HG03558 (cell line): Measurements from ENCODE around the gene GNA12.
"Not testable (repeated sequence)": the region's sequence is repeated elsewhere in the genome, so short reads cannot be mapped to it uniquely, and the experiment has no call there.

Source experiments
- ATAC-seq: cut with Tn5 transposase; IDR thresholded peaks from one replicate; pipeline ENCODE4 v1.9.1; 2021; ENCODE audit warnings: moderate number of reproducible peaks; ENCODE audit not compliant: unreplicated experiment; ENCODE audit errors: extremely low read depth

GNA12 gene

DNA sequence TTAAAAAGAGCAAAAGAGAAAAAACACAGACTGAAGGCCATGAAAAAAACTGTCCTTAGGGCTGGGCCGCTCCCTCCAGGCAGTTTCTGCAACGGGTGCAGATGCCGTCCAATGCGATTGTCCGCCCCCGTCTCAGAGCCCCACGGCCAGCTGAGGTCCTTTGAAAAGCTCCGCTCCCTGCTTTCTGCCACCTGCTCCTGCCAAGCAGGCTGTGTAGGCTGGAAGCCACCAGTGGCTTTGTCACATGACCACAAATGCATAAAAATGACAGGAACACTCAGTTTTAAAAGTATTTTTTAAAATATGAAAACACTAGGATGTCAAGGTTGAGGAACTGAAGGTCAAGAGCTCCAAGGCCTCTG lies 84.4 kb downstream of the GNA12 start:
- ATAC-seq: no peak

DNA sequence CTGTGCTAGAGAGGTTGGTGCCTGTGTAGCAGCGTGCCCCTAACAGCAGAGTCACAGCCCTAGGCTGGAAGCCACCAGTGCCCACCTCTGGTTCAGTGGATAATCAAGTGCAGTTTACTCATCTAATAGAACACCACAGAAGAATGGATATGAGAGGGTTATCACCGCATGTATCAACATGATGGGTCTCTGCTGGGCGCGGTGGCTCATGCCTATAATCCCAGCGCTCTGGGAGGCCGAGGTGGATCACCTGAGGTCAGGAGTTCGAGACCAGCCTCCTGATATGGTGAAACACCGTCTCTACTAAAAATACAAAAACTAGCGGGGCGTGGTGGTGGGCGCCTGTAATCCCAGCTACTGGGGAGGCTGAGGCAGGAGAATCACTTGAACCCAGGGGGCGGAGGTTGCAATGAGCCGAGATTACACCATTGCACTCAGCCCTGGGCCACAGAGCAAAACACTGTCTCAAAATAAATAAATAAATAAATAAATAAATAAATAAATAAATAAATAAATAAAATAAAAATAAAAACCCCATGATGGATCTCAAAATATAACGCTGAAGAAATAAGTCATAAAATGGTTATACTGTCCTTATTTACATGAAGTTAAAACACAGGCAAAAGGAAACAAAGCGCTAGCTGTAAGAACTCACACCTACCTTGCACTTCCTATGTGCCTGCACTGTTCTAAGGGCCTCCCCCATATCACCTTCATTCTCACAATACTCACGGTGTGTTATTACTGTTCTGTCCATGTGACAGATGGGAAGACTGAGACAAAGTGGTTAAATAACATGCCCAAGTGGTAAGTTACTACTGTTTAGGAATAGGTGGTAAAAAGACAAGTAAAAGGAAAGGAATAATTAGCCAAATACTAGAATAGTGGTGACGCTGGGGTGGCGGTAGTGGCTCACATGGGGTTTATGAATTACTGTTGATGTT lies 85.2 kb downstream of the GNA12 start:
- ATAC-seq: no peak

DNA sequence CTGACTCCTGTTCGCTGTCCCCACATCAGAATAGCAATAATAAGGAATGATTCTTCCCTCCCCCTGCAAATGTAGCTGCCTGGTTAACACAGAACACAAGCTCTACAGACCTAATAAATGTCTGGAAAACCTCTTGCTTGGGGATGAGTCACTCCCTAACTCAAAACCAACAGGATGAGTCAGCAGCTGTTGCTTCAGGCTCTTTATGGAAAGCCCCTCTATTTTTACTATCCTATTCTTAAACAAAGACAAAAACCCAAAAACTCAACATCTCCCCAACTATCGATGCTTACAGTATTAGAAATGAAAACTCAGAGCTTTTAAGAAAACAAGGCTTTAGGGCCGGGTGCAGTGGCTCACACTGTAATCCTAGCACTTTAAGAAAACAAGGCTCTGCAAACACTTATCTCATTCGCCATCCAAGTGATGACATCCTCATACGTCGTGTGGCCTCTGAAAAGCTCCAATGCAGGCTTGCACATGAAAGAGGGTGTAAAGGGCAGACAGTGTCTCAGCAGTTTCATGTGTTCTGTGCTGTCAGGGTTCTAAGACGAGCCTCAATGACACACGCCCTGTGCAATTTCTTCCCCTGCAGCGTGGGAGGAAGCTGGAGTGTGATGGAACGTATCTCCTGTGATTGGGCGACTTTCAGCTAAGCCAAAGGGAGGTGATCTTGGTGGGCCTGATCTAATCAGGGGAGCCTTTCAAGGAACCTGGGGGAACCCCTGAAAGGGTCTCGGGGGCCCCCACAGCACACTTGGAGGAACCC lies 86.0 kb downstream of the GNA12 start:
- peak; percentile 71 for ATAC-seq

DNA sequence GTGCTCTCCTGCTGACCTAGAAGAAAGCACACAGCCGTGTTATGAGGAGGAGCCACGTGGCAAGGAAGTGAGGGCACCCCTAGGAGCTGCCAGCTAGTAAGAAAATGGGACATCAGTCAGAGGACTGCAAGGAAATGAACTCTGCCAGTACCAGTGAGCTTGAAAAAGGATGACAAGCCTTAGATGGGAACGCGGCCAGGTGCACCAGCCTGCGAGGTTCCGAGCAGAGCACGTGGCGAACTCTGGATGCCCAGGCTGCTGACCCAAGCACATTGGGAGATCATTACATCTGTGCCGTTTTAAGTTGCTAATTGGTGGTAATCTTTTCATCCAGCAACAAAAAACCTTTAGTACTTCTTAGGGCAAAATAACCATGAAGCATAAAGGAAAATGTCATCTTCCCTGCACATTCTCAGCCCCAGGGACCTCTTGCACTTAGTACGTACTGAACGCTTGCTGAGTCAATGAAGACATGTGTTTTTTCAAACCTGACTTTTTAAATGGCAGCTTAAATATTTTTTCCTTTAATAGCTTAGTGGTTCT lies 86.7 kb downstream of the GNA12 start:
- ATAC-seq: no peak

DNA sequence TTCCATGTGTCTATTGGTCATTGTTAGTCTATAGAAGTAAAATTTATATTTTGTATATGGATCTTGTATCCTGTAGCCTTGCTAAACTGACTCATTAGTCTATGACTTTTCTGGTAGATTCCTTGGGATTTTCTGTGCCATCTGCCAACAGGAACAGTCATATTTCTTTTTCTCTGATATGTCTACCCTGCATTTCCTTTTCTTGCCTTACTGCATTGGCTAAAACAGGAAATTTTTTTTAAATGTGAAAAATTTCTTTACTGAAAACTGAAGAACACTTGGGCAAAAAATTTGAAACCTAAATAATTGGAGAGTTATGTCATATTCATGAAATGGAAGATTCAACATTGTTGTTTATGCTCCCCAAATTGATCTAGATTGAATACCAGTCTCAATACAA lies 88.6 kb downstream of the GNA12 start:
- no peak for ATAC-seq

DNA sequence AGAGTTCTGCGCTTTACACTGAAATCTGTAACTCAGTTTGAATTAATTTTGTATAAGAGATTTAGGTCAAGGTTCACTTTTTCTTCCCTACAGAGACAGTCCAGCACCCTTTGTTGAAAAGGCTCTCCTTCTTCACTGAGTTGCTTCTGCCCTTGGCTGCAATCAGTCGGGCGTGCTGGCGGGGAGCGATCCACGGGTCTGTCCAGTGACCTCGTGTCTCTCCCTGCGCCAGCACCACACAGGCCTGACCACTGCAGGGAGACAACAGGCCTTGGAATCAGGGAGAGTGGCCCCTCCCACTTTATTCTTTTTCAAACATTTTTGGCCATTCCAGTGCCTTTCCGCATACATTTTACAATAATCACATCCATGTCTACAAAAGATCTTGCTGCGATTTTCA lies 89.2 kb downstream of the GNA12 start:
- ATAC-seq: no peak

DNA sequence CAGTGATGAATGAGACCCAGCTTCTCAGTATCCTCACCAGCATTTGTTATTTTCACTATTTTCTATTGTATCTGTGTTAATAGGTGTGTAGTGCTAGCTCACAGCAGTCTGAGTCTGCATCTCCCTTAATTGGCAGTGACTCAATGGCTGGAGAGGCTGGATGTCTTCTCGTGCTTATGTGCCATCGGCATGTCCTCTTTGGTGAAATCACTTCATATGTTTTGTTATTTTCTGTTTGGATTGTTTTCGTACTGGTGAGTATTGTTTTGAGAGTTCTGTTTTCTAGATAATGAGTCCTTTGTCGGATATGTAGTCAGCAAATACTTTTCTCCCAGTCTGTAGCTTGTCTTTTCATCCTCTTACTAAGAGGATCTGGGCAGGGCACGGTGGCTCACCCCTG lies 90.0 kb downstream of the GNA12 start:
- no peak for ATAC-seq

DNA sequence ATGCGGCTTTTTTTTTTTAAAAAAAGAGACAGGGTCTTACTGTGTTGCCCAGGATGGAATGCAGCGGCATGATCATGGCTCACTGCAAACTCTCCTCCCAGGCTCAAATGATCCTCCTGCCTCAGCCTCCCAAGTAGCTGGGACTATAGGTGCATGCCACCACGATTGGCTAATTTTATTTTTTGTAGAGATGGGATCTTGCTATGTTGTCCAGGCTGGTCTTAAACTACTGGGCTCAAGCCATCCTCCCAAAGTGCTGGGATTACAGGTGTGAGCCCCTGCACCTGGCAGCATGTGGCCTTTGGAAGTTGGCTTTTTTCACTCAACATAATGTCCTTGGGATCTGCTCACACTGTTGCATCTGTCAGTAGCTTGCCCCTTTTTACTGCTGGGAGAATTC lies 91.0 kb downstream of the GNA12 start:
- no peak for ATAC-seq

DNA sequence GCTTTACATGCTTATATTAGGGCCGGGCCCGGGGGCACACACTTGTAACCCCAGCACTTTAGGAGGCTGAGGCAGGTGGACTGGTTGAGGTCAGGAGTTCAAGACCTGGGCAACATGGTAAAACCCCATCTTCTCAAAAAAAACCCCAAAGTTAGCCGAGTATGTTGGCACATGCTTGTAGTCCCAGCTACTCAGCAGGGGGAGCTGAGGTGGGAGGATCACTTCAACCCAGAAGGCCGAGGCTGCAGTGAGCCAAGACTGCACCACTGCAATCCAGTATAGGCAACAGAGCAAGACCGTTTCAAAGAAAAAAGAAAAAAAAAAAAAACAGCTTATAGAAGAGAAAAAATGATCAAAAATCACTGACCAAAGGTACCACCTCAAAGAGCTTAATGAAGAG lies 93.0 kb downstream of the GNA12 start:
- no peak for ATAC-seq

DNA sequence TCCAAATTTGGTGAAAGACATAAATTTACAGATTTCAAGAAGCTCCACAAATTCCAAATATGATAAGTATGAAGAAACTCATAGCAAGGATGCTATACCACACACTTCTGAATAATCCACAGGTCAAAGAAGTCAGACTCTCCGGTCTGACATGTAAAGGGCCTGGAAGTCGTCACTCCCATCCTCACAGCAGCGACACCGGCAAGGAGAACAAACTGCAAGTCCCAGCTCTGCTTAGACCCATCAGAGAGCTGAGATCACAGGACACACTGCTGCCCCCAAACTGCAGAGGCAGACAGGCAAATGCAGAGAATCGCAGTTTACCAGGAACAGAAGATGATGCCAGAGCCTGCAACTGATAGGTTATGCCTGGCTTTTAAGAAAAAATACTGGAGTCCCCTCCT lies 94.1 kb downstream of the GNA12 start:
- ATAC-seq: no peak

DNA sequence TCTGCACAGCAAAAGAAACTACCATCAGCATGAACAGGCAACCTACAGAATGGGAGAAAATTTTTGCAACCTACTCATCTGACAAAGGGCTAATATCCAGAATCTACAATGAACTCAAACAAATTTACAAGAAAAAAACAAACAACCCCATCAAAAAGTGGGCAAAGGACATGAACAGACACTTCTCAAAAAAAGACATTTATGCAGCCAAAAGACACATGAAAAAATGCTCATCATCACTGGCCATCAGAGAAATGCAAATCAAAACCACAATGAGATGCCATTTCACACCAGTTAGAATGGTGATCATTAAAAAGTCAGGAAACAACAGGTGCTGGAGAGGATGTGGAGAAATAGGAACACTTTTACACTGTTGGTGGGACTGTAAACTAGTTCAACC lies 95.4 kb downstream of the GNA12 start:
- not testable (repeated sequence) for ATAC-seq

DNA sequence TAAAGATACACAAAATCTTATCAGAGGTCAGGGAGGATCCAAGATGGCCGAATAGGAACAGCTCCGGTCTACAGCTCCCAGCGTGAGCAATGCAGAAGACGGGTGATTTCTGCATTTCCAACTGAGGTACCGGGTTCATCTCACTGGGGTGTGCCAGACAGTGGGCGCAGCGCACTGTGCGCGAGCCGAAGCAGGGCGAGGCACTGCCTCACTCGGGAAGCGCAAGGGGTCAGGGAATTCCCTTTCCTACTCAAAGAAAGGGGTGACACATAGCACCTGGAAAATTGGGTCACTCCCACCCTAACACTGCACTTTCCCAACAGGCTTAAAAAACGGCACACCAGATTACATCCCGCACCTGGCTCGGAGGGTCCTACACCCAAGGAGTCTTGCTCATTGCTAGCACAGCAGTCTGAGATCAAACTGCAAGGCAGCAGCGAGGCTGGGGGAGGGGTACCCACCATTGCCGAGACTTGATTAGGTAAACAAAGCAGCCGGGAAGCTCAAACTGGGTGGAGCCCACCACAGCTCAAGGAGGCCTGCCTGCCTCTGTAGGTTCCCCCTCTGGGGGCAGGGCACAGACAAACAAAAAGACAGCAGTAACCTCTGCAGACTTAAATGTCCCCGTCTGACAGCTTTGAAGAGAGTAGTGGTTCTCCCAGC lies 100.5 kb downstream of the GNA12 start:
- ATAC-seq: not testable (repeated sequence)

DNA sequence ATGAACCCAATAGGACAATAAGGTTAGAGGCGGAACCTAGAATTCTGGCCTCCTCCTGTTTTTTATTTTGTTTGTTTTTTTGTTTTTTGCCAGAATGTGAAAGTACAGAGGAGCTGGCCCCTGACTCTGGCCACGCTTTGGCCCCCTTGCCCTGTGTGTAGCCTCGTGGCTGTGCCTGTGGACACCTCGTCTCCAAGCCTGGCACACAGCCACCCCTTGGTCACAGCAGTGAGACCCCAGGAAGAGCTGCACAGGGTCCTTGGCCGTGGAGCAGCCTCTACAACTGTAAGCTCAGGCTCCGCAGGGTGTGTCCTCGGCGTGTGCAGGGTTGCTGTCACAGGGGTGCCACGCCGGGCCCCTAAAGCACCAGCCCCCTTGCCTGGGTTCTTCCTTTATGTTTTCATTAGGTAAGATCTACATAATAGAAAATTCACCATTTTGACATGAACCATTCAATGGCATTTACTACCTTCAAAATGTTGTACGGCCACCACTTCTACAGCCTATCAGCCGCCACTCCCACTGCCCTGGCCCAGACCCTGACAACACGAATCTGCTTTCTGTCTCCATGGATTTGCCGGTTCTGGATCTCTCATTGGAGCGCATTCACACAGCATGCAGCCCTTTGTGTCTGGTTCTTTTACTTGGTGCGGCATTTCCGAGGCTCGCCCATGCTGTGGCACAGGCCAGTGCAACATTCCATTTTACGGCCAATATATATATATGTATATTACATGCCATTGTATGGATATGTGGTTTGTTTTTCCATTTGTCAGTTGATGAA lies 105.2 kb downstream of the GNA12 start:
- no peak for ATAC-seq

DNA sequence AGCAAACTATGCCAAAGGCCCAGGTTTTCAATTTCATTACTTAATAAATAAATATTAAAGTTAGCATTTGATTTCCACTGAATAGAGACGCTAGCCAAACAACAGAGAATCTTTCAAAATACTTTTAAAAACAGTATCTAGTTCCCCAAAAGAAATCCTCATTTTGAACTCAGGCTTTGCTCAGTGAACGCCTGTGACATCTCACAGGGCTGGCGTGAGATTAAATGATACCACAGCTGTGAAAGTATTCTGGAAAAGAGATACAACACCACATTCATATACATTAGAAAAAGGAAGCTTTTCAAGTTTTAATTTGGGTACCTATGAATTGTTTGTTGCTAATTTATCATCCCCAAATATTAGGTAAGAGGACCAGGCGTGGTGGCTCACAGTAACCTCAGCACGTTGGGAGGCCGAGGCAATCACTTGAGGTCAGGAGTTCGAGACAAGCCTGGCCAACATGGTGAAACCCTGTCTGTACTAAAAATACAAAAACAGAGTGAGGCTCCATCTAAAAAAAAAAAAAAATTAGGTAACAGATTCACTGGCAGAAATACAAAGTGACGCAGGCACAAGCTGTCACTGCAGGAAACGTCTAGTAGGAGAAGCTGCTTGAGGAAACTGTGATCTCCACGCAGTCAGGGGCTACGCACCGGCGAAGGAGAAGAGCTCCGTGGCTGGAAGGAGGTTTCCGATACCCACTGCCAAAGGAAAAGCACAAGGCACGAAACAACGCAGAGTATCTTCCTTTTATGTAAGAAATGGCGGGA lies 106.2 kb downstream of the GNA12 start:
- no peak for ATAC-seq

DNA sequence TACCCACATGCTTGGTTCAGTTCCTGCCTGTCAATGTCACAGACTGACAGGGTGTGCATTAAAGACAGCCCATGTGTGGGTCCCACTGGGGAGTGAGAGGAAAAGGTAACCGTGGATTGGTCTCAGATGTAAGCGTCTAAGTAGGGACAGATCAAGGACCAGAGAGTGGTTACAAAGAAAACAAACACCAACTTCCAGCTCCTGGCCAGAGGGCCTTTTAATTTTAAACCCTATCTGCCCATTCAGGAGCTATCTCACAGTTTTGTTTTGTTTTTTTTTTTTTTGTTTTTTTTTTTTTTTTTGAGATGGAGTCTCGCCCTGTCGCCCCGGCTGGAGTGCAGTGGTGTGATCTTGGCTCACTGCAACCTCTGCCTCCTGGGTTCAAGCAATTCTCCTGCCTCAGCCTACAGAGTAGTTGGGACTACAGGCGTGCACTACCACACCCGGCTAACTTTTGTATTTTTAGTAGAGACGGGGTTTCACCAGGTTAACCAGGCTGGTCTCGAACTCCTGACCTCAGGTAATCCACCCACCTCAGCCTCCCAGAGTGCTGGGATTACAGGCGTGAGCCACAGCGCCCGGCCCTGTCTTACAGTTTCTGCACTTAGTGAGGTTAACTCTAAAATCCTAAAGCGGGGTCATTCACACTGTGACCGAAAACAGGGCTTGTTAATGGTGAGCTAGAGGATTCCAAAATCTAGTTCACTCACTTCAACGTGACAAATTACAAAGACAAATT lies 106.9 kb downstream of the GNA12 start:
- not testable (repeated sequence) for ATAC-seq

DNA sequence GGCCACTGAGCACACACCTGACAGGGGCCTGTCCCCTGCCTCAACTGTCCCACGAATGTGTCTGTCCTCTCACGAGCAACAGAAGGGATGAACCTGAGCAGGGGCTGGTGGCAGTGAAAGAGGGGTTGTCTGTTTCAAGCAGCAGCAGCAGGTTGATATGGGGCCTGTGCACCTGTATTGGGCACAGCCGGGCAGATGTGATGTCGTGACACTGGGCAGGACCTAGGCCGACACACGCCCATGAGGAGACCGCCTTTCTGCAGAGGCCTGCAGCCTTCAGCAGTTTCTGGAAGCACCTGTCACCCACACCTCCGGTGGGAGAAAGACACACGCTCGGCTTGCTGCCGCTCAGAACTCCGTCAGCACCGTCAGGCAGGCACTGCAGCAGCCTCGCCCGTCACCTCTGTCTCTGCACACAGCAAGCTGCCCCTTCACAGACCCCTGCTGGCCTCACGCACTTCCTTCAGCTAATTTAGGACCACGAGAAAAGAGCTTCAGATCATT lies 107.6 kb downstream of the GNA12 start:
- ATAC-seq: no peak

DNA sequence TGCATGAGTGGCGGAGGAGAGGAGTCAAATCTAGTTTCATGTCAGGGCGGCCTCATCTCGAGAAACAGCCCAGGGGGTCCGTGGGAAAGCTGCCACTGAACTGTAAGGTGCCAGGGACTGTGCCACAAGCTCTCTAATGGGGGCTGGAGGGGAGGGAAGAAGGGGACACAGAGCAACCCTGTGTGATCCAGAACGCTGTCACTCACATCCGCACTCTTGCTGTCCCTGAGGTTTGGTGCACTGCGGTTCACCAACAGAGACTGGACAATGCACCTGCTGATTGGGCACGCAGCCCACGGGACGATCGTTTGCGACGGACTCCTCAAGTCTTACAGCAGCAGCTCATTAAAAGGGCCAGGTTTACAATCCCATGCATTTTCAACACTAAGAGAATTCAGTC lies 108.4 kb downstream of the GNA12 start:
- no peak for ATAC-seq
